HG03558 (cell line): ENCODE data around the gene SSH2.
"Not testable (repeated sequence)": the region's sequence is repeated elsewhere in the genome, so short reads cannot be mapped to it uniquely, and the experiment has no call there.

ENCODE experiments used
- ATAC-seq: cut with Tn5 transposase; IDR thresholded peaks from one replicate; pipeline ENCODE4 v1.9.1; 2021; ENCODE audit warnings: moderate number of reproducible peaks; ENCODE audit not compliant: unreplicated experiment; ENCODE audit errors: extremely low read depth

The SSH2 gene

DNA sequence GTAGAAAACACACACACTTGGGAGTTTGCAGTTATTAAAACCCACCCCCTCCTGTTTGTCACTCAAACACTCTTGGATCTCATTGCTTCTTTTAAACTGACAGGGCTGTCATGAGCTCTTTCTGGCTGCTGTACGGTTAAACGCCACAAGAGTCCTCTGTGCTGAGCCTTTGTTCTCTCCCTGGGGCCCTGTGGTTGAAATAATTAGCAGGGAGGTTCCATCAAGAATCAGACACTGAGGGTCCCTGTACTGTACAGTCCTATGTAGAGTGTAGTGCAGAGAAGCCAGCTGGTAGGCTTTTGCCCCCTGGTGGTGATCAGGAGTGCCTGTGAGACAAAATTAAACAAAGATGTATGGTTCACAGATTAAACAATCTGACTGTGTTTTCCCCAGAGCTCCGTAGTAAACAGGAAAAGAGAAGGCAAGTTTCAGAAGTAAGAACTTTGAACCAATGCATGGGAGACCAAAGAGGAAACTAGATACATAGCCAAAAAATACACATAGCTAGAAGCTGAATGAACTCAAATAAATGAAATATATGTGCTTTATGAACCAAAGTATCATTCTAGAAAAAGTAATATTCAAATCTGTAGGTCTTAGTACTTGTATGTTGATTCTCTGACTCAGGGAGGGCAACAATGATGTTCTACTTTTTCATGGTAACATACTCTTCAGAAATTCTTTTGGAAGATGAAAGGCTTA, 1.4 kb upstream of the SSH2 start:
- ATAC-seq, result peak; percentile 47

GRCh38 chr17:29930409-29931010, 482 bp upstream of the SSH2 start:
- no peak for ATAC-seq

- ATAC-seq, result no peak
Measured at GRCh38 chr17:29929006-29929532, 959 bp downstream of the SSH2 start.

DNA sequence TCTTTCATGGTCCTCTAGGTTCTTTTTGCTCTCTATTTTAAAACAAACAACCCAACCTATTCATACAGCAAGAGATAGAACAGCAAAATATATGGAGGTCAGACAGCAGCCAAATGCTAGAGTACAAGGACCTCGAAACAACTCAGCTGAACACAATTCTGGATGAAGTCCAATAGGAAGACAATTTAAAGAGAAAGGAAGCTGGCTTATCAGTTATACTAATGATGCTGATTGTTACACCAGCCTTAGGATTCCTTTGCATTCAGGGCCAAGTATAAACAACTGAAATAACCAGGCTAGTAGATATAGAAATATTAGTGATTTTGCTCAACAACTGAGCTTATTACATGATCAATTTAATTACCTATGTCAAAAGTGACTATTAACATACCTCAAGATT, 2.5 kb downstream of the SSH2 start:
- no peak for ATAC-seq

DNA sequence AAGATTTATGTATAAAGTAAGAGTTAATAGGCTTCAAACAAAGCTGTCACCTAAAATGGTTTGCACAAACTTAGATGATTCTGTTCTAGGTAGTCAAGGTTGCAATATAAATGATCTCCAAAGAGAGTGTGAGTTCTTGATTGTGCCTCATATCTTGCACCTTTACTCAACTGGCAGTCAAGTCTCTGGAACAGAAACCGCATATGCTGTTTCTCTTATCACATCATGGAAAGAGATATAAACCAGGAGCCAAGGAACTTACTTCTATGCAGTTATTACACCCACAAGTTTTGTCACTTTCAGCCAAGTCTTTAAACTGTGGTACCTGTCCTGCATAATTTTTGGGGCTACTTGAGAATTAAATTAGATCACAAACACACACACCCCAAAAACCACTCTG, 5.2 kb downstream of the SSH2 start:
- no peak for ATAC-seq

GRCh38 chr17:29918922-29919856, 10.8 kb downstream of the SSH2 start:
- ATAC-seq, result no peak

GRCh38 chr17:29918016-29918415, 12.0 kb downstream of the SSH2 start:
- no peak for ATAC-seq

DNA sequence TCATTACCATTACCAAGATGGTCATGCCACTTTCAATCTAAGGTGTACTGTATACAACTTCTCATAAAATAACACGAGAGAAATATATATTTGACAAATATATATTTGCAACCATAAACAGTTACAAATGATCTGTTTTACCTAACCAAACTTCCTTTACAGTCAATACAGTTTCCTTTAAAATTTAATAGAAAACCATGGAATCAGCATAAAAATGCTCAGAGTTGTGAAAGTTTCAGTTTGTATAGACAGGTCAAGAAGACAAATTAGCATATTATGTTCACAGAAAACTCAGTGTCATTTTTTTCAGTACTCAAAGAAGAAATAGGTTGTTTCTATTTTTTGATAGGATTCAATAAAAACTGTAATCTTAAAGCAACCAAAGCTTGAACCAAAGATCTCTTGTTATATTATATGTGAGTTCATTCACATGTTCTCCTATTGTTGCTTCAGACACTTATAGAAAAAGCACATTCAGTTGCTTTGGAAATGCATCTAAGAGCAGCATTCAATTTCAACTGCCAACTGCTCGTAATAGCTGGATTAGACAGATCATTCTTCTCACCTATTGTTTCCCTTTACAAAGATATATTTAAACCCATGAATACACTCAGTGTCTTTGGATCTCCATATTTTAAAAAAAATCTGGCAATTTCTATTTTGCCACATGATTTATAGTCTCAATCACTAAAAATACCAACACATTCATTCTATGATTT, 15.1 kb downstream of the SSH2 start:
- ATAC-seq, result no peak

DNA sequence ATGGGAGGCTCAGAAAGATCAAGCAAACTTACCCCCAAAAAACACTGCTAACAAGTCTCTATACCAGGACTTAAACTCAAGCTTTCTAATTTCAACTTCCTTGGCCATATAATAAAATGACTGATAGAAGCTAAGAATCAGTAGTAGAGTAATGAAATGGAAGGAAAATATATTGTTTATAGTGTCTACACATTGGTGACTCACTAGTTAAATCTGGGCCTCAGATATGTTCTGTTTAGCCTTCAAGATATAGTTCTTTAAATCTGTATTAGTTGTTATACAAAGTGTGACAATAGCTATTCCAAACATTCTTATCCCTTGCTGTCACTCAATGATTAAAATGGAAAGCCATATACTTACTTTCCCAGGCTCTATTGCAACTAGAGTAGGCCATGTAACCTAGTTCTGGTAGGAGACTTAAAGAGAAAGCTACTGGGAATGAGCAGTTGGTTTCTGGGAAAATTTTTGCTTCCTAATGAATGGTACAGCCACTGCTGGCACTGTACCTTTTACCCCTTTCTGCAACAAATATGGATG, 18.3 kb downstream of the SSH2 start:
- ATAC-seq, result no peak

GRCh38 chr17:29909236-29910003, 20.6 kb downstream of the SSH2 start:
- ATAC-seq, result no peak

- no peak for ATAC-seq
Measured at GRCh38 chr17:29906969-29907368, 23.1 kb downstream of the SSH2 start.

GRCh38 chr17:29905879-29906167, 24.2 kb downstream of the SSH2 start:
- ATAC-seq, result no peak

DNA sequence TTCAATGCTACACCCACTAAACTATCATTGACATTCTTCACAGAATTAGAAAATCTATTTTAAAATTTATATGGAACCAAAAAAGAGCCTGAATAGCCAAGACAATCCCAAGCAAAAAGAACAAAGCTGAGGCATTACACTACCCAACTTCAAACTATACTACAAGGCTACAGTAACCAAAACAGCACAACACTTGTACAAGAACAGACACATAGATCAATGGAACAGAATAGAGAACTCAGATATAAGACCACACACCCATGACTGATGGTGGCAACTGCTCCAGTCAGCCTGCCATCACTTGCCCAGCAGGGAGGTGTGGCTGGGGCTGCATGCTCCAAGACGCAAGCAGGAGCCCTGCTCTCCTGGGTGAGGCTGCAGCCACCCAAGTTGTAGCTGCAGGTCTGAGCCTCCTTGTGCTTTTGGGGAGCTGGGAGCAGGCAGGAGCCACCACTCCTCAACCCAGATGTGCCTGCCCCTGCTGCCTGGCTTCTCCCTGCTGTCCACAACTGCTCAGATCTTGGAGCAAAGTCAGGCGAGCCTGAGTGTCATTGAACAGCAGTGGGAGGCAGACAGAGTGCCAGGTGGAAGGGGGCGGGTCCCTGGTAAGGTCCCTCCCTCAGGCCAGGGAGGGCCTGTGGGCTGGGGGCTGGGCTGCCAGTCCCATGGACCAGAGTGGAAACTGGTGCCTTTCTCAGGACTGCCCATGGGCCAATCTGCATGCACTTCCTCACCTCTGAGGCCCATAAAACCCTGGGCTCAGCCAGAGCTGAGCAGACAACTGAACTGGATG, 24.7 kb downstream of the SSH2 start:
- ATAC-seq, result no peak

DNA sequence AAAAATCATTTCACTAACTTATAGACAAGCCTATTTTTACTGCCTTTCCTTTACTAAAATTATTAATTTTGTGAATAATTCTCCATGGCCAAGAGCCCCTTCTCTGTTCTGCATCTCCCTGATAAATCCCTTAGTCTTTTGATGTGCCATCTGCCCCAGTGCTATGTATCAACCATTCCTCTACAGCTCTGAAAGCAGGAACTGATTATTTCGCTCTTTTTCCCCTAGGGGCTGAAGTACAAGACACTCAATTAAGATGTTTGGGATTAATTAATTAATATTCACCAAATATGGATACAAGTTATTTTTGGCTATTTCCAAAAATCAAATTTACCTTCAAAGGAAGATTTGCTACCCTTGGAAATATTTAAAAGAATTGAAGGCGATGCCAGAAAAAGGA, 26.6 kb downstream of the SSH2 start:
- no peak for ATAC-seq

DNA sequence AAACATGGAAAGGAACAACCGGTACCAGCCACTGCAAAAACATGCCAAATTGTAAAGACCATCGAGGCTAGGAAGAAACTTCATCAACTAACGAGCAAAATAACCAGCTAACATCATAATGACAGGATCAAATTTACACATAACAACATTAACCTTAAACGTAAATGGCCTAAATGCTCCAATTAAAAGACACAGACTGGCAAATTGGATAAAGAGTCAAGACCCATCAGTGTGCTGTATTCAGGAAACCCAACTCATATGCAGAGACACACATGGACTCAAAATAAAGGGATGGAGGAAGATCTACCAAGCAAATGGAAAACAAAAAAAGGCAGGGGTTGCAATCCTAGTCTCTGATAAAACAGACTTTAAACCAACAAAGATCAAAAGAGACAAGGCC, 32.9 kb downstream of the SSH2 start:
- ATAC-seq, result not testable (repeated sequence)

DNA sequence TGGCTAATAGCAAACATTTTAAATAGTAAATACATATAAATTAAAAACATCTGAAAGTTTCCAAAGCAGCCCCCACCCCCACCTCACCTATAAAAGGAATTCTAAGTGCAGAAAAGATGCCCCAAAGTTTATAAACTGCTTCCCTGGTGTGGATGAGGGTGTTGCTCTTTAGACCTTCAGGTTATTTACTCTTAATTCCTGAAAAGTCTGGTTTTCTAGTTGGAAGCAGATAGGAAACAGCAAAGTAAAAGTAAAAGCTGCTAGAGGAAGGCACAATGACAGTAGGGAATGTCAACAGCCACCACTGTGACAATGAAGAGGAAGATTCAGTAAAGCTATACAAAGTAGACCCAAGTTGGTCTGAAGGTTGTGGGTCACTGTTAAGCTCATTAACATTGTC, 37.8 kb downstream of the SSH2 start:
- ATAC-seq, result no peak

GRCh38 chr17:29891131-29891530, 38.9 kb downstream of the SSH2 start:
- ATAC-seq, result no peak

DNA sequence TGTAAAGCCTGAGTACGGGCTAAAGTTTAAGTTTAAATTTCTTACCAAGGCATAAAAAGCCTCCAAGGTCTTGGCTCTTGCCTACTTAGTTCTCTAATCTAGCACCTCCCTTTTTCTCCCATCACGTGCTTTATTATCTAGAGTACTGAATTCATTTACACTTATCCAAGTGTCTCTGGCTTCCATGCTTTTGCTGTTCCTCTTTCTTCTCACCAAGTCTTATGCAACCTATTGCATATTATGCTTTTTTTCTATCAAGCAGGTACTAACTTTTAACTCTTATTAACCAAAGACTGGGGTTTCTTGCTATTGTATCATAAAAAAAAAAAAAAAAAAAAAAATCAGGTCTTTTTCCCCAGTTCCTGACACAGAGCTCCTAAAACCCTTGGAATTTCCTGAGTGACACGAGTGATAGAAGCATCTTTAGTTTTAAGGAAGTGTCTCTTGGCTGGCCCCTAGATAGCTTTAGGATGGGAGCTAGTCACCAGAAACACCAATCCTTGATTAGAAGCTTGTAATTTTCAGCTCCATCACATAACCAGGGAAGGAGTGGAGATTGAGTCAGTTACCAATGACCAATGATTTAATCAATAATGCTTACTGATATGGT, 44.9 kb downstream of the SSH2 start:
- ATAC-seq, result no peak
